Cerebellar nuclear complex (tissue), 1 donor: Measurements from ENCODE around the gene SREK1IP1.
"Not testable (repeated sequence)": the region's sequence is repeated elsewhere in the genome, so short reads cannot be mapped to it uniquely, and the experiment has no call there.

Experiments used
- DNase-seq, 2 experiments: peaks; one replicate each; lab custom pipeline; 2025; lab: John Stamatoyannopoulos, UW

Gene SREK1IP1

GRCh38 chr5:64765804-64766504, 2.5 kb downstream of the SREK1IP1 start:
- DNase-seq: no peak

DNA sequence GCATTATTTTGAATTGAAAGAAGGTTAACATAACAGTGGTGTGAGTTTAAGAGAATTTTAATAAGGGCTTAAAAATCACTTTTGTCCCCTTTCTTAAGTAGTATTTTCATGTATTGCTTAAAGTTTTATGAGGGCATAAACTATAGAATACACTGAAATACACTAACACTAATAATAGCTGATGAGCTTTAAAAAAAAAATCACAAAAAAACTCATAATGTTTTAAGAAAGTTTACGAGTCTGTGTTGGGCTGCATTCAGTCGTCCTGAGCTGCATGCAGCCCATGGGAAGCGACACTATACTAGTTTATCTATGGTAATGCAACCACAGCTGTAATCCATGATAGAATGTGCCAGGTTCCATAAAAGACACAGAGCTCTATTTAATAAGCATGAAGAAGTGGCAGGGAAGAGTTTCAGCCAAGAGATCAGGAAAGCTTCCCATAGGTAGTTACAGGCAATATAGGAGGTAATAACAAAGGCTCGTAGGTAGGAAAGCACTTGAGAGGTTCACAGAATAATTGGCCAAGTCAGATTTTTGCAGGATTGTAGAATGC, 4.5 kb downstream of the SREK1IP1 start:
- no peak for DNase-seq

DNA sequence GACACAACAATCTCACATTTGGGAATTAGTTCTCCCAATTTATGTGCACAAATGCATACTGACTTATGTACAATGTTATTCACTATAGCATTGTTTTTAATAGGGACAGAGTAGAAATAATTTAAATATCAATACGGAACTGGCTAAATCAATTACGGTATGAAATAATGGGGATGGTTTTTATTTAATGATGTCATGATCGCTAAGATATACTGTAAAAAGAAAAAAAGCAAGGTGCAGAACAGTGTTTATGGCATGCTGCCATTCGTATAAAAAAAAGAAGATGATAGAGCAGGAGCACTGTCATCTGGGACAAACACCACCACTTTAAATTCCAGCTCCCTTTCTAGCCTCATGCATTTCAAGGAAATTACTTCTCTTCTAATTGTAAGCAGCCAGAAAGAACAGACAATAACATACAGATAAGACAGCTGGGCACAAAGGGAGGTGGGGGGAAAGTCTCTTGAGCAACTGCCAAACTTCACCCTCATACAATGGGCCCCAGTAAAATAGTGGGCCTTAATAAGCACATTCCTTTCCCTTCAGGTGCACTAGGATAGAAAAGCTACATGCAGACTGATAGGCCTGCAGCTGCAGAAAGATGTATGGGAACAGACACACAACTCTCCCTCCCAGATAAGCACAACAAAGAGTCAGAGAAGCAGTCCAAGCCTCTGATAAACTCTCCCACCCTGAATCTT, 8.4 kb downstream of the SREK1IP1 start:
- no peak for DNase-seq

GRCh38 chr5:64758901-64759300, 9.6 kb downstream of the SREK1IP1 start:
- no peak for DNase-seq

- no peak for DNase-seq
Measured at GRCh38 chr5:64754066-64754465, 14.4 kb downstream of the SREK1IP1 start.

- DNase-seq: no peak
Measured at GRCh38 chr5:64749385-64749784, 19.1 kb downstream of the SREK1IP1 start.

DNA sequence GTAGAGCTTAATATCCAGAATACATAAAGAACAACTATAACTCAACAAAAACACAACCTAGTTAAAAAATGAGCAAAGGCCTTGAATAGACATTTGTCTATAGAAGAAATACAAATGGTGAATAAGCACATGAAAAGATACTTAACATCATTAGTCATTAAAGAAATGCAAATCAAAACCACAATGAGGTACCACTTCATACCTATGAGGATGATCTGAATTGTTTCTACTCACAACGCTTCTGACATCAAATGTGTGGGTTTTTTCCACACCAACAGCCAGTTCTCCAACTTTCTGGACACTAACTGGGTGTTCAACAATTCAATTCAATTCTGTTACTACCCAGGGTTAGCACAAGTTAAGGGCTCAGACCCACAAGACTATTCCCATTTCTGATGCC, 22.0 kb downstream of the SREK1IP1 start:
- DNase-seq: no peak

- DNase-seq: no peak
Measured at GRCh38 chr5:64744914-64745313, 23.6 kb downstream of the SREK1IP1 start.

DNA sequence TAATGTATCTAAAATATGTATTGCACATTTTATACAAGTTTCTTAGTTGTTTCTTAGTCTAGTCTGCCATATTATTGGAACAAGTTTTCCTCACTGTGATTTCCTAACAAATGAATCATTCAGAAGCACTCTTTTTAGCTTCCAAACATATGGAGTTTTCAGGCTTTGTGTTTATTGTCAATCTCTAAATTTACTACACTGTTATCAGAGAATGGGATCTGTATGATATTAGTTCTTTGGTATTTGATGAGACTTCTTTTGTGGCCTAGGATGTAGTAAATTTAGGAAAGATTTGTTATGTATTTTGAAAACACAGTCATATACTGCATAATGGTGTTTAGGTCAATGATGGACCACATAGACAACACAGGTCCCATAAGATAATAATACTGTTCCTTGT, 25.7 kb downstream of the SREK1IP1 start:
- no peak for DNase-seq

DNA sequence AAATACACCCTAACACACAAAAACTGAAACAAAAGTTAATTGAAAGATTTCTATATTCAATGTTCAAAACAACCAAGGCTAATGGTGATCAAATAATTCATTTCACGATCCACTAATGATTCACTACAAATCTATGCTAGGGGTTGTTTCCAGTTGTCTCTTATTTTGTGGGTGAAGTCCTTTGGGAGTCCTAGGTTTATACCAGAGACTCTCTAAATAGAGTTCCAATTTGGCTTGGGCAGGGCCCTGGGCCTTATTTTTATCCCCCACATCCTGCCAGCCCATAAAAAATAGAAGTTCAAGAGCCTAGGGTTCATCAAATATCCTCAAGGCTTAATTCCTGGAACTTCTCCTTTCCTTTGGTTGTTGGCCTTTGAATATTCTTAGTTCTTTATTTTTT, 26.1 kb downstream of the SREK1IP1 start:
- no peak for DNase-seq

DNA sequence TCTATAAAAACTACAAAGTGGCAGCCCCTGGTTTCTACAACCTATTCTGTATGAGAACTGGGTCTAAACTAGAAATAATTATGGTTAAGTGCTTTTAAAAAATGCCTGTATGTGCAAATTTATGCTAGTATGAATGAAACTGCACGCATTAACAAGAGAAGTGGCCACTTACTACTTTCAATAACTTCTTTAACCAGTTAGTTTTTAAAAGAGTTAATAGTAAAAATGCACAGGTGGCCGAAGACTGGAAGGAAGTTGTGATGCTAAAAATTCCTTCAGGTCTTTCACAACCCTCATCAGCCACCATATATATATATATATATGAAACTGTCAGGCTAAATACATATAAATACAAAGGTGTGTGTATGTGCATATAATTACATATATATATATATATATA, 41.3 kb downstream of the SREK1IP1 start:
- DNase-seq: no peak

DNA sequence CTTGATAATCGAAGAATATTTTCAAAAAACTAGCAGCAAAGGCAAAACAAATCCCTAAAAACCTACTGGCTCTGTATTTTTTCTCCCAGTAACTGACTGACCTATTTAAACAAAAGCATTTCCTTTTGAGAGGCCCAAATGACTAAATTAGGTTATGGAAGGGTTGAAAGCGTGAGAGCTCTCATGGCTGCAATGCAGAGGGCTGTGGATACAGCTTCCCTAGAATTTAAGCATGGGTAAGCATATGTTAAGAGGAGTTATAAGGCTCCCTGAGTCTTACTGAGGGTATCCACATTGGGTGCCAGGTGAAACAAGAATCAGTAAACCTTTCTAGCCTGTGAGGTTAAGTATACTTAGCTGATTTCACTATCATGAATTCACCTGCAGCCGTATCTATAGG, 45.9 kb downstream of the SREK1IP1 start:
- DNase-seq: no peak

DNA sequence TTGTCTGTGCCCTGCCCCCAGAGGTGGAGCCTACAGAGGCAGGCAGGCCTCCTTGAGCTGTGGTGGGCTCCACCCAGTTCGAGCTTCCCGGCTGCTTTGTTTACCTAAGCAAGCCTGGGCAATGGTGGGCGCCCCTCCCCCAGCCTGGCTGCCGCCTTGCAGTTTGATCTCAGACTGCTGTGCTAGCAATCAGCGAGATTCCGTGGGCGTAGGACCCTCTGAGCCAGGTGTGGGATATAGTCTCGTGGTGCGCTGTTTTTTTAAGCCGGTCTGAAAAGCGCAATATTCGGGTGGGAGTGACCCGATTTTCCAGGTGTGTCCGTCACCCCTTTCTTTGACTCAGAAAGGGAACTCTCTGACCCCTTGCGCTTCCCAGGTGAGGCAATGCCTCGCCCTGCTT, 54.0 kb downstream of the SREK1IP1 start:
- DNase-seq: not testable (repeated sequence)

DNA sequence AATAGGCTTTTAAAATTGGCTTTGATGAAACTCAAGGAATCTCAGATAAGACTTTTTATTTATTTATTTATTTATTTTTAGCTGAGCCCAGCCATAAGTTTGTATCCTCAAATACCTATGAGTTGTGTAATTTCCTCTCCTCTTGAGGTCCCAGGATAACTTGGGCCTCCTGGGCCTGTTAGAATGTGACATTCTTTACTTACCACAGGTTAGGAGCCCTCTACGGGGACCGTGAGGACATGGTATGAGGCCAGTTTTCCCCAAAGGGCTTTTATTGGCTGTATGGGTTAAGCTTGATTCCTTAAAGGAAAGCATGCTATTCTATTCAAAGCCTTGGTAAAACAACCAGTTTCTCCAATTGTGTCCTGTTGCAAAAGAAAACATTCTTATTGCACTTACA, 61.3 kb downstream of the SREK1IP1 start:
- DNase-seq: no peak

- not testable (repeated sequence) for DNase-seq
Measured at GRCh38 chr5:64706074-64706473, 62.4 kb downstream of the SREK1IP1 start.

- no peak for DNase-seq
Measured at GRCh38 chr5:64700765-64701164, 67.7 kb downstream of the SREK1IP1 start.

DNA sequence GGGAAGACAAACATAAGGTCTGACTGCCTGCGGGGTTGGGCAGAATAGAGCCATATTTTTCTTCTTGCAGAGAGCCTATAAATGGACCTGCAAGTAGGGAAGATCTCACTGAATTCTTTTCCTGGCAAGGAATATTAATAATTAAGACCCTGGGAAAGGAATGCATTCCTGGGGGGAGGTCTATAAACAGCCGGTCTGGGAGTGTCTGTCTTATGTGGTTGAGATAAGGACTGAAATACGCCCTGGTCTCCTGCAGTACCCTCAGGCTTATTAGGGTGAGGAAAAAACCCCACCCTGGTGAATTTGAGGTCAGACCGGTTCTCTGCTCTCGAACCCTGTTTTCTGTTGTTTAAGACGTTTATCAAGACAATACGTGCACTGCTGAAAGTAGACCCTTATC, 72.1 kb downstream of the SREK1IP1 start:
- not testable (repeated sequence) for DNase-seq

DNA sequence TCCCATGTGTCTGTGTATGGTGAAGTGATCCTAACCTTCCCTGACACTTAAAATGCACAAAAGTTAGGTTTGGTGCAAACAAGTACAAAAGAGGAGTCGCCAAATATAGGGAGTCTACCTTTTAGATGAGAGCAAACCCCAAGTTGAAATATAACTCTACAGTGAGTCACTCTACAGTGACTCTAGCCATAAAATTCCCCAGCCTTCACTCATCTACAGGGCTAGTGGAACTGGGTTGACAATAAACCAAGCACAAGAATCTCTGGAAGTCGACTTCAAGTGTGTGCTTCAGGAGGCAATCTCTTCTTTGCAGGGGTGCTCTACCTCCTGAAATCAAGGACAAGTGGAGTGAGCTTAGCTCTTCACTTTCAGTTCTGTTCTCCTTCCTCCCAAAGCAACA, 74.9 kb downstream of the SREK1IP1 start:
- DNase-seq: no peak

DNA sequence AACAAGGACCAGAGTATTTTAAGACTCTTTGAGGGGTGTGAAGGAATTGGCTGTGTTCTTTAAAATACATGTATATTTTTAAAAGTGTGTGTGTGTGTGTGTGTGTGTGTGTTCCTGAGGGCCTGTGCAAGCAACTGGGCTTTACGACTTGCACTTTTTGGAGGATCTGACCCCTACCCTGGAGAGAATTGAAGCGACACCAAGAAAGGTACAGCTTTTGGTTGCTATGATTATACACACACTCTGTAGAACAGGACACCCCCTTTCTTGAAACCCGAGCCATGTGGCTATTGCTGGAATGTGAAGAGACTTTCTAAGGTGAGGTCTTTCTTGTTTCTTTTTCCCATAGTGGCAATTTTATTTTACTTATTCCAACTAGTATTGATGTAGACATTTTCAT, 77.2 kb downstream of the SREK1IP1 start:
- DNase-seq: no peak

- no peak for DNase-seq
Measured at GRCh38 chr5:64690417-64691151, 77.9 kb downstream of the SREK1IP1 start, which contains the start of gene SHISAL2B. Gene SHISAL2B (plus strand): TSS chr5:64690503. CDS start chr5:64690624, 121 bp downstream.

- no peak for DNase-seq
Measured at GRCh38 chr5:64690104-64690416, 78.4 kb downstream of the SREK1IP1 start.

- no peak for DNase-seq
Measured at GRCh38 chr5:64688965-64689364, 79.5 kb downstream of the SREK1IP1 start.

- no peak for DNase-seq
Measured at GRCh38 chr5:64688391-64688790, 80.1 kb downstream of the SREK1IP1 start.
